Breast epithelium (tissue), 3 donors: ENCODE measurements around the gene STXBP6.

ENCODE experiments used
- POLR2A ChIP-seq: fragments of 450-650 bp; IDR thresholded peaks from one replicate; pipeline ENCODE4 v1.6.1; 2016; ENCODE audit warnings: antibody characterized with exemption, mild to moderate bottlenecking, moderate library complexity
- POLR2AphosphoS5 ChIP-seq, 3 donors: sonication (generic); formaldehyde crosslinking; IDR thresholded peaks; one replicate each; pipeline ENCODE4 v1.6.1; 2017; ENCODE audit warnings: antibody characterized with exemption in 3 of 3
- TF ChIP-seq, protein P1 (sequence below), 3 donors: fragments of 450-650 bp; IDR thresholded peaks; one replicate each; pipeline ENCODE4 v1.5.1; 2016 to 2017; ENCODE audit warnings: antibody characterized with exemption in 3 of 3, mild to moderate bottlenecking in 3 of 3, moderate library complexity in 3 of 3

DNA sequence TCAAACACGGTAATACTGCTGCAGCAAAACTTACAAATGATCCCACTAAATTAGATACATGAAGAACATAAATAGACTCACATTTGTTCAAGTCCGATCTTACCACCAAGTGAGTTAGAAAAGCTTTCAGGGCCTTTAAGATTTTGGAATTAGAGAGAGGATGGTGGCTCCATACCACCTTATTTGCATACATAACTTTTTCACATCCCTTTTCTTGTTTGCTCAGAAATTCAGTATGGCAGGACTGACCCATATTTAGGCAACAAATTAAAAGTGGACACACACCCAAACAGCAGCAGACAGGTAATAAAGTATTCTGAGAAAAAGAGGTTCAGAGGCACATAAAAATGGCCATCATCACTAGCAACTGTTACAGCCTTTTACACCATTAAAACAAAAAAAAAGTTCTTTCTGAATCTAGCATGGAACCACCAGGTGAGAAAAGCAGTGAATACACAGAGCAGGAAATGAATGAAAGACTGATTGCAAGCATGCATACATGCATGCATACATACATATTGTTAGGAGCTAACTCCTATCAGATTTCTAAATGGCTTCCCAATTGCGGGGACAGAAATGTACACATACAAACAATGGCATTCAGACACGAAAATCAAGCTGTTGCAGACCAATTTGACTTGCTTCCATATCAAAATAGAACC is 23.3 kb downstream of the STXBP6 start:
- TF ChIP-seq POLR2AphosphoS5 (IDR thresholded peaks at IDR 0.05) (no peak), POLR2A (no peak)
- TF ChIP-seq, protein P1, sequence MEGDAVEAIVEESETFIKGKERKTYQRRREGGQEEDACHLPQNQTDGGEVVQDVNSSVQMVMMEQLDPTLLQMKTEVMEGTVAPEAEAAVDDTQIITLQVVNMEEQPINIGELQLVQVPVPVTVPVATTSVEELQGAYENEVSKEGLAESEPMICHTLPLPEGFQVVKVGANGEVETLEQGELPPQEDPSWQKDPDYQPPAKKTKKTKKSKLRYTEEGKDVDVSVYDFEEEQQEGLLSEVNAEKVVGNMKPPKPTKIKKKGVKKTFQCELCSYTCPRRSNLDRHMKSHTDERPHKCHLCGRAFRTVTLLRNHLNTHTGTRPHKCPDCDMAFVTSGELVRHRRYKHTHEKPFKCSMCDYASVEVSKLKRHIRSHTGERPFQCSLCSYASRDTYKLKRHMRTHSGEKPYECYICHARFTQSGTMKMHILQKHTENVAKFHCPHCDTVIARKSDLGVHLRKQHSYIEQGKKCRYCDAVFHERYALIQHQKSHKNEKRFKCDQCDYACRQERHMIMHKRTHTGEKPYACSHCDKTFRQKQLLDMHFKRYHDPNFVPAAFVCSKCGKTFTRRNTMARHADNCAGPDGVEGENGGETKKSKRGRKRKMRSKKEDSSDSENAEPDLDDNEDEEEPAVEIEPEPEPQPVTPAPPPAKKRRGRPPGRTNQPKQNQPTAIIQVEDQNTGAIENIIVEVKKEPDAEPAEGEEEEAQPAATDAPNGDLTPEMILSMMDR (IDR thresholded peaks at IDR 0.05) = no peak
